ENCODE results near the gene EIF4EBP3.
"Not testable (repeated sequence)": the region's sequence is repeated elsewhere in the genome, so short reads cannot be mapped to it uniquely, and the experiment has no call there.

Gene EIF4EBP3

GRCh38 chr5:140579188-140579747, 31.8 kb downstream of the EIF4EBP3 start:
- not testable (repeated sequence) for DNase-seq

GRCh38 chr5:140587495-140587894, 40.0 kb downstream of the EIF4EBP3 start:
- DNase-seq, result no peak

GRCh38 chr5:140588311-140589070, 41.0 kb downstream of the EIF4EBP3 start:
- DNase-seq, result no peak

GRCh38 chr5:140590861-140591260, 43.4 kb downstream of the EIF4EBP3 start:
- no peak for DNase-seq

GRCh38 chr5:140591747-140592372, 44.4 kb downstream of the EIF4EBP3 start:
- DNase-seq, result no peak

GRCh38 chr5:140593070-140593469, 45.6 kb downstream of the EIF4EBP3 start:
- DNase-seq, result not testable (repeated sequence)

- no peak for DNase-seq
These were observed 46.7 kb downstream of the EIF4EBP3 start for GRCh38 chr5:140594169-140594568.

GRCh38 chr5:140595538-140596300, 48.3 kb downstream of the EIF4EBP3 start:
- no peak for DNase-seq

- no peak for DNase-seq
These were observed 48.9 kb downstream of the EIF4EBP3 start for GRCh38 chr5:140596321-140596741.

GRCh38 chr5:140598836-140599235, 51.4 kb downstream of the EIF4EBP3 start:
- no peak for DNase-seq

All from activated CD4-positive, alpha-beta T cell treated with anti-CD3 and anti-CD28 coated beads, Interleukin-2, amount 50 U/mL, for 48 hours (primary cell).